ENCODE measurements around the gene TUT4. TPM values are rescaled to one million over a fixed set of nuclear protein-coding genes. Genes with fewer than 3 reads are reported as not detected.

TUT4 gene
- total RNA-seq, 1 donor from 2014 or later = 44.2 TPM

- ATAC-seq (no peak), DNase-seq (no peak)
- TF ChIP-seq CTCF (IDR thresholded peaks at IDR 0.05) = no peak
- no peaks in the 10 kb centered on the region for H3K4me1 ChIP-seq
- no peak overlapping the region for H3K27ac ChIP-seq
- no peak overlapping the region for H3K4me3 ChIP-seq
- H3K9me3 ChIP-seq = no peaks in the 10 kb centered on the region
- intact Hi-C loops (cut with DNase I) = no loop called here
- H3K27me3 ChIP-seq = no peaks in the 10 kb centered on the region
- H3K36me3 ChIP-seq = peaks cover 81% of the 10 kb centered on the region
These were observed 112.9 kb downstream of the TUT4 start for GRCh38 chr1:52439976-52440375.

GRCh38 chr1:52436817-52437216, 116.1 kb downstream of the TUT4 start:
- Histone ChIP-seq H3K36me3 (peaks cover 78% of the 10 kb centered on the region), H3K9me3 (no peaks in the 10 kb centered on the region), H3K4me1 (no peaks in the 10 kb centered on the region), H3K27ac (no peak overlapping the region), H3K27me3 (no peaks in the 10 kb centered on the region), H3K4me3 (no peak overlapping the region)
- DNase-seq = no peak
- intact Hi-C loops (cut with DNase I) = no loop called here
- ATAC-seq = no peak
- TF ChIP-seq CTCF (IDR thresholded peaks at IDR 0.05) = no peak

- Histone ChIP-seq H3K27ac (no peak overlapping the region), H3K9me3 (no peaks in the 10 kb centered on the region), H3K36me3 (peaks cover 85% of the 10 kb centered on the region), H3K27me3 (no peaks in the 10 kb centered on the region), H3K4me3 (no peak overlapping the region), H3K4me1 (no peaks in the 10 kb centered on the region)
- DNase-seq (no peak), ATAC-seq (no peak)
- intact Hi-C loops (cut with DNase I) = no loop called here
- TF ChIP-seq CTCF (IDR thresholded peaks at IDR 0.05) = no peak
These were observed 117.2 kb downstream of the TUT4 start for GRCh38 chr1:52435650-52436049.

- no peaks in the 10 kb centered on the region for H3K9me3 ChIP-seq
- ATAC-seq = no peak
- intact Hi-C loops (cut with DNase I) = no loop called here
- no peak for TF ChIP-seq CTCF (IDR thresholded peaks at IDR 0.05)
- no peak overlapping the region for H3K4me3 ChIP-seq
- DNase-seq = no peak
- no peak overlapping the region for H3K27ac ChIP-seq
- H3K27me3 ChIP-seq = no peaks in the 10 kb centered on the region
- H3K36me3 ChIP-seq = peaks cover 86% of the 10 kb centered on the region
- H3K4me1 ChIP-seq = no peaks in the 10 kb centered on the region
These were observed 117.7 kb downstream of the TUT4 start for GRCh38 chr1:52435211-52435610.

- Histone ChIP-seq H3K27ac (no peak overlapping the region), H3K36me3 (peaks cover 75% of the 10 kb centered on the region), H3K9me3 (no peaks in the 10 kb centered on the region), H3K4me1 (no peaks in the 10 kb centered on the region), H3K27me3 (no peaks in the 10 kb centered on the region), H3K4me3 (no peak overlapping the region)
- ATAC-seq = no peak
- intact Hi-C loops (cut with DNase I) = no loop called here
- no peak for TF ChIP-seq CTCF (IDR thresholded peaks at IDR 0.05)
- DNase-seq = no peak
These were observed 120.1 kb downstream of the TUT4 start for GRCh38 chr1:52432807-52433206.

- H3K27me3 ChIP-seq = no peaks in the 10 kb centered on the region
- no peak overlapping the region for H3K4me3 ChIP-seq
- DNase-seq (no peak), ATAC-seq (no peak)
- no peak for TF ChIP-seq CTCF (IDR thresholded peaks at IDR 0.05)
- H3K36me3 ChIP-seq = peaks cover 43% of the 10 kb centered on the region
- no peak overlapping the region for H3K27ac ChIP-seq
- H3K4me1 ChIP-seq = no peaks in the 10 kb centered on the region
- no peaks in the 10 kb centered on the region for H3K9me3 ChIP-seq
- intact Hi-C loops (cut with DNase I) = no loop called here
These were observed 125.7 kb downstream of the TUT4 start for GRCh38 chr1:52427152-52427551.

Measured in upper lobe of right lung (tissue), 1 donor.